GM10266 (cell line): ENCODE results near the gene ATP12A.

Experiments
- DNase-seq: peaks from one replicate; pipeline ENCODE4 v3.0.0; 2012; ENCODE audit errors: extremely low spot score
- CTCF ChIP-seq: IDR thresholded peaks from 2 replicates; pipeline ENCODE4 v1.5.1; 2012; ENCODE audit warnings: mild to moderate bottlenecking, low read depth; ENCODE audit not compliant: control insufficient read depth, insufficient read depth; ENCODE audit errors: missing control alignments

ATP12A gene

GRCh38 chr13:24716446-24716845 is 36.2 kb downstream of the ATP12A start:
- no peak for DNase-seq
- no peak for TF ChIP-seq CTCF

- no peak for TF ChIP-seq CTCF
- no peak for DNase-seq
Observed at GRCh38 chr13:24717217-24717616, 37.0 kb downstream of the ATP12A start.

GRCh38 chr13:24718192-24718965 is 38.2 kb downstream of the ATP12A start:
- TF ChIP-seq CTCF: no peak
- DNase-seq: no peak

- TF ChIP-seq CTCF: no peak
Observed at GRCh38 chr13:24719139-24719538, 38.9 kb downstream of the ATP12A start.

GRCh38 chr13:24723206-24723605 is 43.0 kb downstream of the ATP12A start:
- no peak for TF ChIP-seq CTCF
- DNase-seq: no peak

More at GRCh38 chr13:24719139-24719538, 38.9 kb downstream of the ATP12A start:
- DNase-seq: no peak

GRCh38 chr13:24724714-24725113 is 44.5 kb downstream of the ATP12A start:
- no peak for DNase-seq
- TF ChIP-seq CTCF: no peak

GRCh38 chr13:24725379-24725778 is 45.2 kb downstream of the ATP12A start:
- TF ChIP-seq CTCF: no peak
- no peak for DNase-seq
